ENCODE measurements around the gene E2F3.
"Not testable (repeated sequence)": the region's sequence is repeated elsewhere in the genome, so short reads cannot be mapped to it uniquely, and the experiment has no call there.

E2F3 gene

GRCh38 chr6:20490591-20490990 is 88.9 kb downstream of the E2F3 start:
- DNase-seq, result no peak
- no peak for TF ChIP-seq CTCF (IDR thresholded peaks at IDR 0.05; ENCODE audit: low read depth, low read length, missing control alignments)
- no peak overlapping the region for H3K27ac ChIP-seq
- in situ Hi-C loops (cut with HindIII; ENCODE audit: low pct_ligation_motif_present, low sequenced_read_pairs), result no loop called here
- H3K27me3 ChIP-seq (replicated peaks), result no peaks in the 10 kb centered on the region
- peaks cover 36% of the 10 kb centered on the region for H3K36me3 ChIP-seq (replicated peaks)
- no peak overlapping the region for H3K4me3 ChIP-seq (ENCODE audit: low read depth, low read length)

DNA sequence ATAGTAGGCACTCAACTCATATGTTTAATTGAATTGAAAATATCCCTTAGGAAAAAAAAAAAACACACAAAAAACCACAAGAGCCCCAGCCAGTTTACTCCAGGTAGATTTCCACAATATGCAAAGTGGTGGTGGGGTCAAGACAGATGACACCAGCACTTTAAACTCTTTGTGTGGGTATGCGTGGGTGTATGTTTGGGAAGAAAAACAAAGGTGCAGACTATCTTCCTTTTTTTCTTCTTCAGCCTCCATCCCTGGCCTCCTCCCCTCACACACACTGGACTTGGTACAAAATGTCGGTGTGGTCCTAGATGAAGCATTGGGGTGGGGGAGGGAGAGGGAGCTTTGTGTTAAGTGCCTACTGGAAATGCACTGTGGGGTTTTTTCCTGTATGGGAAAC is 90.4 kb downstream of the E2F3 start:
- Histone ChIP-seq H3K27me3 (replicated peaks) (no peaks in the 10 kb centered on the region), H3K27ac (no peak overlapping the region), H3K4me3 (ENCODE audit: low read depth, low read length) (no peak overlapping the region), H3K36me3 (replicated peaks) (peaks cover 32% of the 10 kb centered on the region)
- TF ChIP-seq CTCF (IDR thresholded peaks at IDR 0.05; ENCODE audit: low read depth, low read length, missing control alignments), result no peak
- in situ Hi-C loops (cut with HindIII; ENCODE audit: low pct_ligation_motif_present, low sequenced_read_pairs), result no loop called here
- DNase-seq, result no peak

- no peak overlapping the region for H3K4me3 ChIP-seq (ENCODE audit: low read depth, low read length)
- in situ Hi-C loops (cut with HindIII; ENCODE audit: low pct_ligation_motif_present, low sequenced_read_pairs), result no loop called here
- no peaks in the 10 kb centered on the region for H3K27me3 ChIP-seq (replicated peaks)
- TF ChIP-seq CTCF (IDR thresholded peaks at IDR 0.05; ENCODE audit: low read depth, low read length, missing control alignments), result no peak
- H3K27ac ChIP-seq, result no peak overlapping the region
- H3K36me3 ChIP-seq (replicated peaks), result no peaks in the 10 kb centered on the region
- peak; percentile 42 for DNase-seq
Measured at GRCh38 chr6:20497216-20498040, 95.7 kb downstream of the E2F3 start.

DNA sequence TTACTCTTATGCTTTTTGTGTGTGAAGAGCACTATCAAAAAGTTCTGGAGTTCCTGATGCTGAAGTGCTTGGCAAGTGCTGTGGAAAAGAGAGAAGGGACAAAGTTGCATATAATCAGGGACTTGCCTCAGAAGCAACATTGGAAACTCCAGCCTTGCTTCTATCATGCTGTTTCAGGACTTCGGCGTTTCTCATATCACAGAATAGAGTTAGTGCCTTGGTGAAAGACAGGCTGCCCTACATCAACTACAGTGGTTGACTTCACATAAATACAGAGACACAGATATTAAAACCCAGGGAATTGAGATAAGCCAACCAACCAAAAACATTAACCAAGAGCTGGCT is 96.3 kb downstream of the E2F3 start:
- no peak for TF ChIP-seq CTCF (IDR thresholded peaks at IDR 0.05; ENCODE audit: low read depth, low read length, missing control alignments)
- Histone ChIP-seq H3K4me3 (ENCODE audit: low read depth, low read length) (no peak overlapping the region), H3K36me3 (replicated peaks) (no peaks in the 10 kb centered on the region), H3K27me3 (replicated peaks) (no peaks in the 10 kb centered on the region), H3K27ac (no peak overlapping the region)
- in situ Hi-C loops (cut with HindIII; ENCODE audit: low pct_ligation_motif_present, low sequenced_read_pairs), result no loop called here
- DNase-seq, result no peak

DNA sequence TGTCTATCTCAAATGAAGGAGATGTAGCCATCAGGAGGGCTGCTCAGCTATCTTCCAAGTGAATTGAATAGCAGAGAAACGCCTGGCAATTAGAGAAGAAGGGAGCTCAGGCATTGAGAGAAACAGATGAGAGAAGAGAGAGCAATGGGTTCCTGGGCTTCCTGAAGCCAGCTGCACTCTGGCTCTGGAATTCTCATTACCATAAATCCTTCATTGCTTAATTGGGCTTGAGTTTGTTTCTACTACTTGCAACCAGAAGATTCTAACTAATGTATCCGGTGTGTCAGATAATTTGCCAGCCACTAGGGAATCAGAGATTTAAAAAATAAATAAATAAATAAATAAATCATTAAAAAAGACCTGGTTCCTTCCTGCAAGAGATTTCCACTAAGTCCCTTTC is 107.5 kb downstream of the E2F3 start:
- no peak for TF ChIP-seq CTCF (IDR thresholded peaks at IDR 0.05; ENCODE audit: low read depth, low read length, missing control alignments)
- Histone ChIP-seq H3K36me3 (replicated peaks) (no peaks in the 10 kb centered on the region), H3K27ac (no peak overlapping the region), H3K27me3 (replicated peaks) (no peaks in the 10 kb centered on the region), H3K4me3 (ENCODE audit: low read depth, low read length) (no peak overlapping the region)
- in situ Hi-C loops (cut with HindIII; ENCODE audit: low pct_ligation_motif_present, low sequenced_read_pairs), result no loop called here
- no peak for DNase-seq

- no peak for TF ChIP-seq CTCF (IDR thresholded peaks at IDR 0.05; ENCODE audit: low read depth, low read length, missing control alignments)
- Histone ChIP-seq H3K36me3 (replicated peaks) (no peaks in the 10 kb centered on the region), H3K4me3 (ENCODE audit: low read depth, low read length) (no peak overlapping the region), H3K27ac (no peak overlapping the region), H3K27me3 (replicated peaks) (no peaks in the 10 kb centered on the region)
- DNase-seq, result no peak
- in situ Hi-C loops (cut with HindIII; ENCODE audit: low pct_ligation_motif_present, low sequenced_read_pairs), result no loop called here
Measured at GRCh38 chr6:20511852-20512251, 110.2 kb downstream of the E2F3 start.

- H3K27me3 ChIP-seq (replicated peaks); H3K36me3 ChIP-seq (replicated peaks); H3K4me3 ChIP-seq (ENCODE audit: low read depth, low read length); in situ Hi-C loops (cut with HindIII; ENCODE audit: low pct_ligation_motif_present, low sequenced_read_pairs); DNase-seq; H3K27ac ChIP-seq: not testable (repeated sequence)
Measured at GRCh38 chr6:20525208-20525607, 123.5 kb downstream of the E2F3 start.

Data from brain microvascular endothelial cell (primary cell).